Fibroblast of skin of left quadriceps (primary cell): ENCODE results near the gene STK11IP.
A peak's percentile ranks its signal among the peaks of the same experiment; 100 is the strongest.

Experiments
- DNase-seq, 2 experiments: peaks; one replicate each; pipeline ENCODE4 v3.0.0-alpha.2; 2013; ENCODE audit warnings: low read depth in 2 of 2

Gene STK11IP

GRCh38 chr2:219563271-219563928 lies 34.3 kb upstream of the STK11IP start:
- no peak for DNase-seq

DNA sequence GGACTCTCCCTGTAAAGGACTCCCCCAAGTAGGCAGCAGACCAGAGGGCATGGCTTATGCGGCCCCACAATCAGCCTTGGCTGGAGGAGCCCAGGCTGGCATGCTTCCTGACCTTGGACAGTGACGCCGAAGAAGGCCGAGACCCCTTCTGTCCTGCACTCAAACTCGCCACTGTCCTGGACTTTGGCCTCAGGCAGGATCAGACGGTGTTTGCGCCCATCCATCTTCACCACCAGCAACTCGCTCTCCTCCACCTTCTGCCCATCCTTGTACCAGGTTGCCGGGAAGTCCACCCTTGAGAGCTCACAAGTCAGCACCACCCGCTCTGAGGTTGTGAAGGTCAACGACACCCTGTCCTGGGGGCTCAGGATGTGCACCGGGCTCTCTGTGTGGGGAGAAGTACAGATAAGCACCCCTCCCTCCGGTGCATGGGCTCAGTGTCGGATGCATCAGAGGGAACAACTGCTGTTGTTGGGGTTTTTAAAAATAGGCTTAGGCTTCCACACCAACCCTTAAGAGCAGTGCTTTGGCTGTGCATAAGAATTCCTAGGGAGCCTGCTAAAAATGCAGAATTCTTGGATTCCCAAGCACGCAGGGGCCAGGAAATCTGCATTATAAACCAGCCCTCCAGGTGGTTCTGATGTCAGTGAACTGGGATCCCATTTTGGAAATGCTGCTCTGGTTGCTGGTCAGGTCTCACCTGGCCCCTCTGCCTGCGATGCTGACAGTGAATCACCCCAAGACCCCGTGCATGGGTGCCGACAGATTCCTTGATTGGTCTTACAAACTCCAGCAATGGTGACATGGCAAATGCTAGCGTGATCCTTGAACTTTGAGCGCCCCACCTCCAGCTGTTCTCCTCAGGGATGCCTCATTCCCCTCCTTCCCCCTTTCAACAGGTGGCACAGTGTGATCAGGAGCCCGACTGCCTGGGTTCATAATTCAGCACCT lies 32.3 kb upstream of the STK11IP start:
- DNase-seq: no peak

- DNase-seq: no peak
Observed at GRCh38 chr2:219566640-219567039, 31.0 kb upstream of the STK11IP start.

DNA sequence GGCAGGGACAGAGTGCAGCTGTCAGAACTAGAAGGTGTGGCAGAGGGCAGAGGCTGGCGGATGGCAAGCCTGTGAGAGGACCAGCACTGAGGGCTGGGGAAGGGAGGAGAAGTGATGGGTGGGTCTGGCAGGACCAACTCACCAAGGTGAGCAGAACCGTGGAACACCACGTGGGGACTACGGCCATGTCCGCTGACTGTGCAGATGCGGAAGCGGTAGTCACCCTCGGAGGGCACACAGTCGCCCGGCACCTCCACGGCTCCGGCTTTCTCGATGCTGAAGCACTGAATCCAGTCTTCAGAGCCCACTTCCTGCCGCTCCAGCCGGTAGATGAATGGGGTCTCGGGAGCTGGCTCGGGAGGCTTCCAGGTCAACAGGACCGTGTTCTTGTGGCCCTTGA lies 30.5 kb upstream of the STK11IP start:
- no peak for DNase-seq

- DNase-seq: no peak
Observed at GRCh38 chr2:219567791-219568361, 29.8 kb upstream of the STK11IP start.

GRCh38 chr2:219569041-219569440 lies 28.6 kb upstream of the STK11IP start:
- DNase-seq: no peak

GRCh38 chr2:219569635-219570034 lies 28.0 kb upstream of the STK11IP start:
- DNase-seq: no peak

GRCh38 chr2:219570194-219570923 lies 27.3 kb upstream of the STK11IP start:
- DNase-seq: no peak

DNA sequence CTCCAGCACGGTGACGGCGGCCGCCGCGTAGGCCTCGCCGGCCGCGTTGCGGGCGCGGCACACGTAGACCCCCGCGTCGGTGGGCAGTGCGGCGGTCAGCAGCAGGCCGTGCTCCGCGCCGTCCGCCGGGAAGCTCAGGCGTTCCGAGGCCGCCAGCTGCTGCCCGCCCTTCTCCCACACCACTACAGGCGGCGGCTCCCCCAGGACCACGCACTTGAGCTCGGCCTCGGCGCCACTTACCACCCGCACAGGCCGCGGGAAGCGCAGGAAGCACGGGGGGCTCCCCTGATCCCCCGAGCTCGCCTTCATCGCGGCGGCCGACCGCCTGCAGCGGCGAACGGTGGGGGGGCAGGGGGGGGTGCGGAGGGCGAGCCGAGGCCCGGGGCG lies 26.7 kb upstream of the STK11IP start:
- no peak for DNase-seq

- DNase-seq: peak; percentile 44 to 53
Observed at GRCh38 chr2:219571311-219572236, 26.1 kb upstream of the STK11IP start, which contains the start of gene OBSL1. Gene OBSL1 (minus strand): TSS chr2:219571539. CDS start chr2:219571232, 307 bp downstream.

DNA sequence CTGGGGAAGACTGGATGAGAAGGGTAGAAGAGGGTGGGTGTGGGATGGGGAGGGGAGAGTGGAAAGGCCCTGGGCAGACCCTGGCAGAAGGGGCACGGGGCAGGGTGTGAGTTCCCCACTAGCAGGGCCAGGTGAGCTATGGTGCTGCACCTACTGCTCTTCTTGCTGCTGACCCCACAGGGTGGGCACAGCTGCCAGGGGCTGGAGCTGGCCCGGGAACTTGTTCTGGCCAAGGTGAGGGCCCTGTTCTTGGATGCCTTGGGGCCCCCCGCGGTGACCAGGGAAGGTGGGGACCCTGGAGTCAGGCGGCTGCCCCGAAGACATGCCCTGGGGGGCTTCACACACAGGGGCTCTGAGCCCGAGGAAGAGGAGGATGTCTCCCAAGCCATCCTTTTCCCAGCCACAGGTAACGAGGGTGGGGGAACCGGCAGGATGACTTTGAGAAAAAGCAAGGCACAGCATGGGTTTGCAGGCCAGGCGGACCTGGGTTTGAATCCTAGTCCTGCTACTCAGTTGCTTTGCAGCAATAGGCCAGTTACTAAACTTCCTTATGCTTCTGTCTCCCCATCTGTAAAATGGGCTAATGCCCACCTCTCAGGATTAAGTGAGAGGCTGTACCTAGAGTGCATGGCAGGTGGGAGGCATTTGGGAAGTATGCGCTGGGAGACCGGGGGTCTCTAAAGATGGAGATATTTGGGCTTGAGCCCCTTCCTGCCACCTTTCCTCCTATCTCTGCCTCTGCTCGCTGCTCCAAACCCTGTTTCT lies 25.2 kb upstream of the STK11IP start, which contains the start of gene INHA:
INHA (plus strand) TSS at position 74 of the 765 bp plus-strand sequence; CDS start at position 139, 65 bp downstream.
- no peak for DNase-seq

- DNase-seq: no peak
Observed at GRCh38 chr2:219573166-219573565, 24.5 kb upstream of the STK11IP start.

- no peak for DNase-seq
Observed at GRCh38 chr2:219574484-219575311, 23.0 kb upstream of the STK11IP start.

- no peak for DNase-seq
Observed at GRCh38 chr2:219575566-219576504, 21.8 kb upstream of the STK11IP start.

GRCh38 chr2:219576505-219577388 lies 20.9 kb upstream of the STK11IP start:
- no peak for DNase-seq

GRCh38 chr2:219578811-219579613 lies 18.6 kb upstream of the STK11IP start:
- DNase-seq: no peak
